Suprapubic skin (tissue), 4 donors: Measurements from ENCODE around the gene USHBP1. TPM values are rescaled to one million over a fixed set of nuclear protein-coding genes. Genes with fewer than 3 reads are reported as not detected.
"Not testable (repeated sequence)": the region's sequence is repeated elsewhere in the genome, so short reads cannot be mapped to it uniquely, and the experiment has no call there.

Source experiments
- DNase-seq, 2 donors: peaks; one replicate each; pipeline ENCODE4 v3.0.0-alpha.2; 2019; ENCODE audit warnings: low spot score in 2 of 2
- H3K27ac ChIP-seq: fragments of 200-600 bp; sonication (generic); one replicate; pipeline ENCODE4 v1.5.1; 2019
- H3K27me3 ChIP-seq: fragments of 200-600 bp; sonication (generic); one replicate; pipeline ENCODE4 v1.5.1; 2019
- H3K36me3 ChIP-seq: fragments of 200-600 bp; sonication (generic); one replicate; pipeline ENCODE4 v1.5.1; 2019
- H3K4me1 ChIP-seq: fragments of 200-600 bp; sonication (generic); one replicate; pipeline ENCODE4 v1.5.1; 2019
- H3K4me3 ChIP-seq: fragments of 200-600 bp; sonication (generic); one replicate; pipeline ENCODE4 v1.5.1; 2019; ENCODE audit warnings: mild to moderate bottlenecking
- H3K9me3 ChIP-seq: fragments of 200-600 bp; sonication (generic); one replicate; pipeline ENCODE4 v1.5.1; 2019
- CTCF ChIP-seq, 2 donors: fragments of 200-600 bp in 1 of 2; fragments of 450-650 bp in 1 of 2; sonication (generic) in 1 of 2; IDR thresholded peaks; one replicate each; pipeline ENCODE4 v1.5.1; 2016 to 2019; ENCODE audit warnings: antibody characterized with exemption in 2 of 2, mild to moderate bottlenecking in 1 of 2, moderate library complexity in 1 of 2
- EP300 ChIP-seq: sonication (generic); formaldehyde crosslinking; IDR thresholded peaks from one replicate; pipeline ENCODE4 v1.6.1; 2017; ENCODE audit warnings: antibody characterized with exemption
- POLR2A ChIP-seq, 2 donors: fragments of 450-650 bp; IDR thresholded peaks; one replicate each; pipeline ENCODE4 v1.6.1; 2017; ENCODE audit warnings: antibody characterized with exemption in 2 of 2, mild to moderate bottlenecking in 2 of 2, moderate library complexity in 2 of 2
- POLR2AphosphoS5 ChIP-seq, 3 donors: sonication (generic); formaldehyde crosslinking; IDR thresholded peaks; one replicate each; pipeline ENCODE4 v1.6.1; 2017; ENCODE audit warnings: antibody characterized with exemption in 3 of 3
- WGBS: methylation state at CpG from one replicate; pipeline ENCODE4 v1.1.5; 2018; 5-methylcytosine and 5-hydroxymethylcytosine counted together
- total RNA-seq, 4 donors: library from RNA; depleted of rRNA; stranded (reverse); fragments of >200 nt; gene quantifications; one replicate each; pipeline ENCODE4 v1.1.0, GENCODE V29; 2016

The USHBP1 gene
- total RNA-seq, 4 donors from 2014 or later: 1.2 to 8.4 (median 2.1) TPM

- 95% methylated on average over 4 of the region's 51 CpGs for WGBS
- no peak overlapping the region for H3K4me3 ChIP-seq
- no peak overlapping the region for H3K27ac ChIP-seq
- TF ChIP-seq CTCF (IDR thresholded peaks at IDR 0.05) (no peak), POLR2AphosphoS5 (IDR thresholded peaks at IDR 0.05) (no peak), EP300 (no peak), POLR2A (IDR thresholded peaks at IDR 0.05) (no peak)
- DNase-seq: no peak
- H3K36me3 ChIP-seq: peaks cover 6% of the 10 kb centered on the region
- no peaks in the 10 kb centered on the region for H3K9me3 ChIP-seq
- H3K4me1 ChIP-seq: peaks cover 38% of the 10 kb centered on the region
- H3K27me3 ChIP-seq: no peaks in the 10 kb centered on the region
Measured at GRCh38 chr19:17300992-17301619, 36.6 kb upstream of the USHBP1 start.

DNA sequence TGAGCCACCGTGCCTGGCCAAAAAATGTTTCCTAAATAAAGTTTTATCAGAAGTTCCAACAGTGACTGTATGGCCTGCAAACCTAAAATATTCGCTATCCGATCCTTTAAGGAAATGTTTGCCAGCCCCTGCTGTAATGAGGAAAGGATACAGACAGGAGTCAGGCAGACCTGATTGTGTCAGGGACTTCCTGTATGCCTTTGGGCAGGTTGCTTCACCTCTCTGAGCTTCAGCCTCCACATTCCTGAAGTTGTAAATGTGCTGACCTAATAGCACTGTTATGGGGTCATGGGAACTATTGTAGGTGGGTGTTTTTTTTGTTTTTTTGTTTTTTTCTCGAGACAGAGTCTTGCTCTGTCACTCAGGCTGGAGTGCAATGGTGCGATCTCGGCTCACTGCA lies 32.4 kb upstream of the USHBP1 start:
- Histone ChIP-seq H3K36me3 (peaks cover 6% of the 10 kb centered on the region), H3K4me1 (peaks cover 16% of the 10 kb centered on the region), H3K27me3 (no peaks in the 10 kb centered on the region), H3K27ac (no peak overlapping the region), H3K4me3 (no peak overlapping the region), H3K9me3 (no peaks in the 10 kb centered on the region)
- 87% methylated on average over 6 of the region's 6 CpGs for WGBS
- no peak for DNase-seq
- TF ChIP-seq POLR2A (IDR thresholded peaks at IDR 0.05) (no peak), EP300 (no peak), POLR2AphosphoS5 (IDR thresholded peaks at IDR 0.05) (no peak), CTCF (IDR thresholded peaks at IDR 0.05) (no peak)

GRCh38 chr19:17296273-17296672 lies 31.7 kb upstream of the USHBP1 start:
- WGBS: 55% methylated on average over 4 of the region's 4 CpGs

DNA sequence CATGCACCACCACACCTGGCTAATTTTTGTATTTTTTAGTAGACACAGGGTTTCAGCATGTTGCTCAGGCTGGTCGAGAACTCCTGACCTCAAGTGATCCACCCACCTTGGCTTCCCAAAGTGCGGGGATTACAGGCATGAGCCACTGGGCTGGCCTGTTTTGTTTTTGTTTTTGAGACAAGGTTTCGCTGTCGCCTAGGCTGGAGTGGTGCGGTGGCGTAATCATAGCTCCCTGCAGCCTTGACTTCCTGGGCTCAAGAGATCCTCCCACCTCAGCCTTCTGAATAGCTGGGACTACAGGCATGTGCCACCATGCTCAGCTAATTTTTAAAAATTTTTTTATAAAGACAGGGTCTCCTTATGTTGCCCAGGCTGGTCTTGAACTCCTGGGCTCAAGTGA lies 31.0 kb upstream of the USHBP1 start:
- not testable (repeated sequence) for DNase-seq, H3K36me3 ChIP-seq, H3K27me3 ChIP-seq, H3K4me3 ChIP-seq, H3K27ac ChIP-seq, H3K9me3 ChIP-seq
- 99% methylated on average over 6 of the region's 6 CpGs for WGBS
- peaks cover 14% of the 10 kb centered on the region for H3K4me1 ChIP-seq

More at GRCh38 chr19:17296273-17296672, 31.7 kb upstream of the USHBP1 start:
- TF ChIP-seq EP300: no peak
- TF ChIP-seq CTCF (IDR thresholded peaks at IDR 0.05): no peak
- TF ChIP-seq POLR2A (IDR thresholded peaks at IDR 0.05): no peak
- no peak for TF ChIP-seq POLR2AphosphoS5 (IDR thresholded peaks at IDR 0.05)
- no peak for DNase-seq
- Histone ChIP-seq H3K4me3 (no peak overlapping the region), H3K27me3 (no peaks in the 10 kb centered on the region), H3K36me3 (peaks cover 6% of the 10 kb centered on the region), H3K27ac (no peak overlapping the region), H3K4me1 (peaks cover 14% of the 10 kb centered on the region), H3K9me3 (no peaks in the 10 kb centered on the region)

DNA sequence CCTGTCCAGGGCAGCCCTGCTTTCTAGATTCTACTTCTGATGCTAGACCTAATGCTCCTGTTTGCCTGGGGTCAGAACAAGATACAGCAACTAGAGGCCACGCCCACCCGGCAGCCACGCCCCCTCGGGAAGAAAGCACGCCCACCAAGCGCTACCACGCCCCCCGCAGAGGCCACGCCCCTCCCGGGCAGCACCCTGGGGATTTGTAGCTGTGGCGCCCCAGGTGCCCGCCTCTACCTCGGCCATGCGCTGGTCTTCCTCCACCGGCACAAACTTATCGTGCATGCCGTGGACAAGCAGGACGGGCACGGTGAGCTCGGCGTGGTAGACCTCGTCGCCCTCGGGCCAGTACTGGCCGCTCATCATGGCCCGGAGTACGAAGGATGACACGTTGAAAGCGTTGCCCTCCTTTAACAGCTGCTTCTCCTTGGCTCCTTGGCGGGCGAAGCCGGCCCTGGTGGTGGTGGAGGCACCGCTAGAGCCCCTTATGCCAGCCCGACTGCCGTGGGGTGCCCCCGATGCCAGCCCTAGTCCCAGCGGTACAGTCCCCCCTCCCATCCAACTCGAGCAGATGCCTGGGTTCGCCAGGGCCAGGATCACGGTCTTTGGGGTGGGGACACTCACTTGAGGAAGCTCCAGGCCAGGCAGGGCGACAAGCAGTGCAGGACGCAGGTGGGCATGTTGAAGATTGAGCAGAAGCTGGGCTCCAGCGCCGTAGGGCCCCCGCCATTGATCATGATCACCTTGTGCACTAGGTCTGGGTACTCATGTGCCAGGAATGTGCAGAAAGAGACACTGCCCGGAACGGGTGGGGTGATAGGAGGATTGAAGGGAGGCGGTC lies 29.7 kb upstream of the USHBP1 start:
- Histone ChIP-seq H3K9me3 (no peaks in the 10 kb centered on the region), H3K27me3 (no peaks in the 10 kb centered on the region), H3K36me3 (peaks cover 6% of the 10 kb centered on the region), H3K27ac (no peak overlapping the region), H3K4me1 (peaks cover 14% of the 10 kb centered on the region), H3K4me3 (no peak overlapping the region)
- 78% methylated on average over 40 of the region's 48 CpGs for WGBS
- DNase-seq: no peak
- TF ChIP-seq POLR2A (IDR thresholded peaks at IDR 0.05): no peak
- no peak for TF ChIP-seq POLR2AphosphoS5 (IDR thresholded peaks at IDR 0.05)
- TF ChIP-seq CTCF (IDR thresholded peaks at IDR 0.05): no peak
- TF ChIP-seq EP300: no peak
